ENCODE data around the gene HPSE2.

HPSE2 gene

DNA sequence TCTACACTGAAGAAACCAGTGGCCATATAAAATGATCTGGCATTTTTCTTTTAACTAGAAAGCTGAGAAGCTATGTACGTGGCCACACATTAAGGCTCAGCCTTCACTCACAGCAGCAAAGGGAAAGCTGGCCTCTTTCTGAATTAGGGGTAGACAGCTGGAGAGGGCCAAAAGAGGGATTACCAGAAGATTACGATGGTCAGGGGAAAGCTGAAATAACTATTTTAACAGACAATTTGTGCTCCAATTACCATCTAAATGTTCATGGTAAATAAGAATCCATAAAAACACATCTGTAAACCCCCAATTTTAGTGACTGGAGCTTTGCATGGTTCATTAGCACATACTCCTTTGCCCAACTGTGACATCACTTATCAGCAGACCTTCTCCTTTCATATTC is 314.3 kb downstream of the HPSE2 start (continued):
- TF ChIP-seq POU6F1 (CRISPR knock-in tag; IDR thresholded peaks at IDR 0.05; ENCODE audit: borderline replicate concordance, low read depth) (no peak), ZC3H10 (CRISPR knock-in tag; IDR thresholded peaks at IDR 0.05) (no peak), ZNF8 (CRISPR knock-in tag; IDR thresholded peaks at IDR 0.05) (no peak), GLIS3 (CRISPR knock-in tag; IDR thresholded peaks at IDR 0.05) (no peak), ARNTL (CRISPR knock-in tag; IDR thresholded peaks at IDR 0.05; ENCODE audit: borderline replicate concordance, low read depth) (no peak), ZFP3 (CRISPR knock-in tag; IDR thresholded peaks at IDR 0.05) (no peak), ZFP30 (CRISPR knock-in tag; IDR thresholded peaks at IDR 0.05) (no peak), CSRNP3 (CRISPR knock-in tag; IDR thresholded peaks at IDR 0.05) (no peak), PPARA (CRISPR knock-in tag; IDR thresholded peaks at IDR 0.05; ENCODE audit: borderline replicate concordance) (no peak)

GRCh38 chr10:98920807-98921206 is 314.8 kb downstream of the HPSE2 start:
- ATAC-seq: no peak
- TF ChIP-seq ZNF70 (CRISPR knock-in tag; IDR thresholded peaks at IDR 0.05): no peak
- TF ChIP-seq TCF4 (CRISPR knock-in tag; IDR thresholded peaks at IDR 0.05; ENCODE audit: borderline replicate concordance): no peak
- no peak for TF ChIP-seq ARNTL (CRISPR knock-in tag; IDR thresholded peaks at IDR 0.05; ENCODE audit: borderline replicate concordance, low read depth)
- TF ChIP-seq TSHZ2 (CRISPR knock-in tag; IDR thresholded peaks at IDR 0.05): no peak
- no peak for TF ChIP-seq SNAI2 (CRISPR knock-in tag; IDR thresholded peaks at IDR 0.05)
- no peak for TF ChIP-seq ZNF8 (CRISPR knock-in tag; IDR thresholded peaks at IDR 0.05)
- TF ChIP-seq PPARA (CRISPR knock-in tag; IDR thresholded peaks at IDR 0.05; ENCODE audit: borderline replicate concordance): no peak
- no peak for TF ChIP-seq GLIS3 (CRISPR knock-in tag; IDR thresholded peaks at IDR 0.05)
- TF ChIP-seq, protein P1, sequence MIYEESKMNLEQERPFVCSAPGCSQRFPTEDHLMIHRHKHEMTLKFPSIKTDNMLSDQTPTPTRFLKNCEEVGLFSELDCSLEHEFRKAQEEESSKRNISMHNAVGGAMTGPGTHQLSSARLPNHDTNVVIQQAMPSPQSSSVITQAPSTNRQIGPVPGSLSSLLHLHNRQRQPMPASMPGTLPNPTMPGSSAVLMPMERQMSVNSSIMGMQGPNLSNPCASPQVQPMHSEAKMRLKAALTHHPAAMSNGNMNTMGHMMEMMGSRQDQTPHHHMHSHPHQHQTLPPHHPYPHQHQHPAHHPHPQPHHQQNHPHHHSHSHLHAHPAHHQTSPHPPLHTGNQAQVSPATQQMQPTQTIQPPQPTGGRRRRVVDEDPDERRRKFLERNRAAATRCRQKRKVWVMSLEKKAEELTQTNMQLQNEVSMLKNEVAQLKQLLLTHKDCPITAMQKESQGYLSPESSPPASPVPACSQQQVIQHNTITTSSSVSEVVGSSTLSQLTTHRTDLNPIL (CRISPR knock-in tag; IDR thresholded peaks at IDR 0.05; ENCODE audit: low read depth): no peak
- no peak for TF ChIP-seq CSRNP3 (CRISPR knock-in tag; IDR thresholded peaks at IDR 0.05)
- TF ChIP-seq PATZ1 (CRISPR knock-in tag; IDR thresholded peaks at IDR 0.05; ENCODE audit: borderline replicate concordance): no peak
- no peak for TF ChIP-seq BACH2 (CRISPR knock-in tag; IDR thresholded peaks at IDR 0.05; ENCODE audit: borderline replicate concordance)
- TF ChIP-seq ZNF565 (CRISPR knock-in tag; conservative IDR thresholded peaks at IDR 0.05; ENCODE audit: low read depth): no peak
- TF ChIP-seq OSR1 (CRISPR knock-in tag; IDR thresholded peaks at IDR 0.05): no peak
- TF ChIP-seq RARB (CRISPR knock-in tag; IDR thresholded peaks at IDR 0.05): no peak
- TF ChIP-seq CSDC2 (CRISPR knock-in tag; IDR thresholded peaks at IDR 0.05): no peak
- no peak for TF ChIP-seq ESRRG (CRISPR knock-in tag; IDR thresholded peaks at IDR 0.05)
- no peak for TF ChIP-seq POU6F1 (CRISPR knock-in tag; IDR thresholded peaks at IDR 0.05; ENCODE audit: borderline replicate concordance, low read depth)
- TF ChIP-seq TOX (CRISPR knock-in tag; IDR thresholded peaks at IDR 0.05; ENCODE audit: borderline replicate concordance): no peak
- no peak for TF ChIP-seq ZFP30 (CRISPR knock-in tag; IDR thresholded peaks at IDR 0.05)
